Measurements from ENCODE around the gene ETS1. TPM values are rescaled to one million over a fixed set of nuclear protein-coding genes. Genes with fewer than 3 reads are reported as not detected.

Gene ETS1
- total RNA-seq, 1 donor from 2014 or later: 62.7 TPM

DNA sequence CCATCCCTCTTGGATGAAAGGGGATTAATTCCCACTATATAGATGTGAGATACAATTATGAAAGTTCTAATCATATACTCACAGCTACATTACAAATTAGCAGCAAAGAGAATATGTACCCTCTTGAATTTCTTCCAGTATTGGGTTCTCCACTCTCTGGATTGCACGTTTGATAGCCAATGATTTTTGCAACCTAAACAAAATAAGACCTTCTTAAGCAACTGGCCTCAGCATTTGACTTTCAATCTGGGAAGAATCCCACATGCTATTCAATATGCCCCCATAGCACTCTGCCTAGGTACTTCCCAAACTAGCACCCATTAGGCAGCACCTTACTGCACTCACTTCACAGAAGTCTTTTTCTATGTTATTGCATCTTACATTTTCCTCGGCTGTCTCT, 55.8 kb downstream of the ETS1 start:
- TF ChIP-seq, protein P1, sequence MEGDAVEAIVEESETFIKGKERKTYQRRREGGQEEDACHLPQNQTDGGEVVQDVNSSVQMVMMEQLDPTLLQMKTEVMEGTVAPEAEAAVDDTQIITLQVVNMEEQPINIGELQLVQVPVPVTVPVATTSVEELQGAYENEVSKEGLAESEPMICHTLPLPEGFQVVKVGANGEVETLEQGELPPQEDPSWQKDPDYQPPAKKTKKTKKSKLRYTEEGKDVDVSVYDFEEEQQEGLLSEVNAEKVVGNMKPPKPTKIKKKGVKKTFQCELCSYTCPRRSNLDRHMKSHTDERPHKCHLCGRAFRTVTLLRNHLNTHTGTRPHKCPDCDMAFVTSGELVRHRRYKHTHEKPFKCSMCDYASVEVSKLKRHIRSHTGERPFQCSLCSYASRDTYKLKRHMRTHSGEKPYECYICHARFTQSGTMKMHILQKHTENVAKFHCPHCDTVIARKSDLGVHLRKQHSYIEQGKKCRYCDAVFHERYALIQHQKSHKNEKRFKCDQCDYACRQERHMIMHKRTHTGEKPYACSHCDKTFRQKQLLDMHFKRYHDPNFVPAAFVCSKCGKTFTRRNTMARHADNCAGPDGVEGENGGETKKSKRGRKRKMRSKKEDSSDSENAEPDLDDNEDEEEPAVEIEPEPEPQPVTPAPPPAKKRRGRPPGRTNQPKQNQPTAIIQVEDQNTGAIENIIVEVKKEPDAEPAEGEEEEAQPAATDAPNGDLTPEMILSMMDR (IDR thresholded peaks at IDR 0.05; ENCODE audit: insufficient read depth, low read length, severe bottlenecking): no peak
- DNase-seq (ENCODE audit: low read depth): no peak
- Histone ChIP-seq H3K4me3 (ENCODE audit: low read depth, low read length) (no peak overlapping the region), H3K36me3 (ENCODE audit: control insufficient read depth, insufficient read depth, low read length) (no peaks in the 10 kb centered on the region), H3K27me3 (ENCODE audit: control insufficient read depth, insufficient read depth, low read length) (no peaks in the 10 kb centered on the region)
- FAIRE-seq: peak; percentile 32

DNA sequence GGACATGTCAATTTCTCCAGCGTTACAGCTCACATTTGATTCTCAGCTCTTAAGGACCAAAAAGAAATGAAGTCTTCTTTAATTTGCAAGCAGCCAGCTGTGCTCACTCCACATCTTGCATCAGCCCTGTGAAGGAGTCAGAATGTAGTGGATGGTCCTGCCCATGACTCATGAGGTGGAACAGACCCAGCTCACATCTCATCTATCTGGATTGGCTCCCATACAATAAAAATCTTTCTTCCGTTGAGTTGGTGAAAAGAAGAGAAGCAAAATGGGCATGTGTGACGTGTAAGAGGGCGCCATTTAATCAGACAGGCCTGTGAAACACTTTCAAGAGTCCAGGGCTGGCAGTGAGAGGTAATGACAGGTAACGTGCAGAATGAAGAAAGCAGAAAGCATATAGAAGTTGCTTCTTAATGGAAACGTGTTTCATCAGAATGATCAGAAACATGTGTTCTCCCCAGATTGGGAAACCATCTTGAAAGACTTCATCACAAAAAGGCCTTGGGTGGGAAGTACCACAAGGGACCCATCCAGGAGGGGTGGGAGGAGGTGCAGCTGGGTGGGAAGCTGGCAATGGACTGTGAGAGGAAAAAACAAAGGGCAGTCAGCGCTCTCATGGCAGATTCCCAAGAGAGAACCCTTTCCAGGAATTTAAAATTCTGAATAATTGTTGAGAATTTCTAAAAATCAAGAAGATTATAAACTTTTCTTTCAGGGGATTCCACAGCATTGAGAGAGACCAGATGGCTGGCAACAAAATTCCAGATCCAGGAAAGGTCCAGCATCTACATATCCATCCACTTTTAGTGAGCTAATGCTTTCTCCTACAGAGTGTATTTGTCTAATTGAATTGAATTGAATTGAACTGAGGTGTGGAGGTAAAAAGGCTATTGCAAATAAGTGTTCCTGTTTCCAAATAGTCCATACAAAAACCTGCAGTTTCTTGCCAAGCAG, 57.0 kb downstream of the ETS1 start:
- no peaks in the 10 kb centered on the region for H3K27me3 ChIP-seq (ENCODE audit: control insufficient read depth, insufficient read depth, low read length)
- no peak overlapping the region for H3K4me3 ChIP-seq (ENCODE audit: low read depth, low read length)
- DNase-seq (ENCODE audit: low read depth) (peak; percentile 79), FAIRE-seq (peak; percentile 97)
- no peaks in the 10 kb centered on the region for H3K36me3 ChIP-seq (ENCODE audit: control insufficient read depth, insufficient read depth, low read length)
- TF ChIP-seq, protein P1 (IDR thresholded peaks at IDR 0.05; ENCODE audit: insufficient read depth, low read length, severe bottlenecking): no peak

DNA sequence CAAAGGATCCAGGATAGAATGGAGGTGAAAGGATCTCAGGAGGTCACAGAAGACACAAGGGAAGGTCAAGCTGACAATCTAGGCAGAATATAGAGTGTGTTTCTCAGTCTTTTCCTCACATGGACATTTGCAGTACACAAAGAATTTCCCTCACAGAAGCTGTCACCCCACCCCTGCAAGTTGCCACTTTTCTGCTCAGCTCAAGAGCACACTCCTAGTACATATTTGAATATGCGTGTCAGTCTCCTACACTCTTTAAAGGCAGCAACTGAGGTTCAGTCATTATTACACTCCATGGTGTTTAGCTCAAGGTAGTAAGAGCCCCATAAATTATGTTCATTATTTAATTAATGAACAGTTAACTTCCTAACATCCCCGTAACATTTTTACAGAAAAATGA, 59.1 kb downstream of the ETS1 start:
- no peak for FAIRE-seq
- TF ChIP-seq, protein P1 (IDR thresholded peaks at IDR 0.05; ENCODE audit: insufficient read depth, low read length, severe bottlenecking): no peak
- Histone ChIP-seq H3K4me3 (ENCODE audit: low read depth, low read length) (no peak overlapping the region), H3K36me3 (ENCODE audit: control insufficient read depth, insufficient read depth, low read length) (no peaks in the 10 kb centered on the region), H3K27me3 (ENCODE audit: control insufficient read depth, insufficient read depth, low read length) (no peaks in the 10 kb centered on the region)
- no peak for DNase-seq (ENCODE audit: low read depth)

DNA sequence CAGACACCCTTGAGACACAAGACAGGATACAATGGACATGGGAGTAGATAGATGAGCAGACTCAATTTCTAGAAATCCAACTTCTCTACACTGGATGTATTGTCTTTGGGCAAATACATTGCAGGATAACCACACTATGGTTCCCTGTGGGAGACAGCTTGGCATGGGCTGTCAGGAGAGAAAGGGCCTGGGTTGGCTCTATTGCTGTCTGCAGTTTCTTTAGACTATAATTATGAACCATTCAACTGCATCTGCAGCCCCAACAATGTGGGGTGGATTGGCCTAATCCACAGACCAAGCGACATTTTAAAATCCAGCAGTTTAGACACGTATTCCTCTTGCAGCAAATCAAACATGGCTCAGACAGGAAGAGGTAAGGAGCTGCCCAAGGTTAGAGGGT, 60.3 kb downstream of the ETS1 start:
- no peak for DNase-seq (ENCODE audit: low read depth)
- TF ChIP-seq, protein P1 (IDR thresholded peaks at IDR 0.05; ENCODE audit: insufficient read depth, low read length, severe bottlenecking): no peak
- no peaks in the 10 kb centered on the region for H3K36me3 ChIP-seq (ENCODE audit: control insufficient read depth, insufficient read depth, low read length)
- FAIRE-seq: no peak
- H3K4me3 ChIP-seq (ENCODE audit: low read depth, low read length): no peak overlapping the region
- no peaks in the 10 kb centered on the region for H3K27me3 ChIP-seq (ENCODE audit: control insufficient read depth, insufficient read depth, low read length)

DNA sequence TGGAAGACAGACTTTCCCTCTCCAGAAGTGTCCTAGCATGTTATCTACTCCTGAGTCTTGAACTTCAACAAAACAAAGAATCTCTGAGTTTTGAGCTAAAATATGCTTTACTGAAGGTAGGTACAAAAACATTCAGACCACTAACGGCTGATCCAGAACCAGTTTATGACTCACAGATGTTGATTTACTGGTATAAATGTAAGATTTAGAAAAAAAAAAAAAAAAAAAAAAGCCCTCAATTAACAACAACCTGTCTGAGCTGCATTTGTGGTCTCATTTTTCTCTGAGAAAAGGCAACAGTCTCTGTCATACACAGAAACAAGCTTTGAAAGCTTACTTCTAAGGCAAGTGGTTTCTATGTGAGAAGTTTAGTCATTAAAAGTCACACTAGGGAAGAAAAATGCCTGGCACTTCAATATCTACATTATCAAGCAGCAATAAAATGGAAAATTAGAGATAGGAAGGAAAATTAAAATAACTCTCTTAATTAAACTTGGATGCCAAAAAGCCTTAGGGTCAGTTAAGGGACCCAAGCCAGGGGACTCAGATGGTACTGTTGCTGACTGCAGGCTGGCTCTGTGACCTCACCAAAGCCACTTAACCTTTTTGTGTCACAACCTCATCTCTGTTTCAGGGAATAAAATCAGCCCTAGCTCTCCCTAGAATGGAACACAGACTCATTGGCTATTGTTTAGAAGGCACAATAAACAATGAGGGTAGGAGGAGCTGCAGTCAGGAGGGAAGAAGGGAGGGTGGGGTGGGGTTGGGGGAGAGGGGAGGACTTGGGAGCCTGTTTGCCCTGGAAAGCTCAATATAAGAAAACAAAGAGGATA, 61.7 kb downstream of the ETS1 start:
- Histone ChIP-seq H3K4me3 (ENCODE audit: low read depth, low read length) (no peak overlapping the region), H3K27me3 (ENCODE audit: control insufficient read depth, insufficient read depth, low read length) (no peaks in the 10 kb centered on the region), H3K36me3 (ENCODE audit: control insufficient read depth, insufficient read depth, low read length) (no peaks in the 10 kb centered on the region)
- TF ChIP-seq, protein P1 (IDR thresholded peaks at IDR 0.05; ENCODE audit: insufficient read depth, low read length, severe bottlenecking): no peak
- FAIRE-seq: no peak
- DNase-seq (ENCODE audit: low read depth): peak; percentile 67

Measured in bronchial epithelial cell (primary cell).